GM11168 (cell line): ENCODE measurements around the gene THAP9.
"Not testable (repeated sequence)": the region's sequence is repeated elsewhere in the genome, so short reads cannot be mapped to it uniquely, and the experiment has no call there.

Source experiments
- in situ Hi-C: fragments of 300-500 bp; cut with MboI; formaldehyde crosslinking; loops from one replicate; pipeline ENCODE4 v1.12.0; 2022; ENCODE audit warnings: low sequenced_read_pairs; ENCODE audit not compliant: unreplicated experiment

Gene THAP9

GRCh38 chr4:82891707-82892466 lies 8.6 kb upstream of the THAP9 start:
- in situ Hi-C loops = no loop called here

- in situ Hi-C loops = no loop called here
Observed at GRCh38 chr4:82892467-82892802, 8.1 kb upstream of the THAP9 start.

GRCh38 chr4:82893942-82894341 lies 6.6 kb upstream of the THAP9 start:
- in situ Hi-C loops = no loop called here

- in situ Hi-C loops = no loop called here
Observed at GRCh38 chr4:82896755-82897154, 3.8 kb upstream of the THAP9 start.

- in situ Hi-C loops = no loop called here
Observed at GRCh38 chr4:82898322-82899243, 2.0 kb upstream of the THAP9 start.

GRCh38 chr4:82899374-82900065 lies 1.0 kb upstream of the THAP9 start:
- in situ Hi-C loops = no loop called here

- in situ Hi-C loops = no loop called here
Observed at GRCh38 chr4:82900066-82900410, 497 bp upstream of the THAP9 start.

GRCh38 chr4:82901183-82901718 lies 716 bp downstream of the THAP9 start:
- in situ Hi-C loops = no loop called here

GRCh38 chr4:82903737-82904136 lies 3.2 kb downstream of the THAP9 start:
- in situ Hi-C loops = no loop called here

- in situ Hi-C loops = no loop called here
Observed at GRCh38 chr4:82905205-82905604, 4.7 kb downstream of the THAP9 start.

GRCh38 chr4:82906469-82906868 lies 5.9 kb downstream of the THAP9 start:
- in situ Hi-C loops = no loop called here

- in situ Hi-C loops = no loop called here
Observed at GRCh38 chr4:82909326-82909725, 8.8 kb downstream of the THAP9 start.

- in situ Hi-C loops = no loop called here
Observed at GRCh38 chr4:82913305-82913704, 12.8 kb downstream of the THAP9 start.

- in situ Hi-C loops = not testable (repeated sequence)
Observed at GRCh38 chr4:82913968-82914367, 13.4 kb downstream of the THAP9 start.

GRCh38 chr4:82918091-82918490 lies 17.6 kb downstream of the THAP9 start:
- in situ Hi-C loops = no loop called here

GRCh38 chr4:82919386-82919785 lies 18.9 kb downstream of the THAP9 start:
- in situ Hi-C loops = no loop called here

- in situ Hi-C loops = no loop called here
Observed at GRCh38 chr4:82921795-82922194, 21.3 kb downstream of the THAP9 start.

GRCh38 chr4:82930848-82931755 lies 30.6 kb downstream of the THAP9 start:
- in situ Hi-C loops = no loop called here

- in situ Hi-C loops = no loop called here
Observed at GRCh38 chr4:82934441-82934840, 33.9 kb downstream of the THAP9 start.

GRCh38 chr4:82939414-82939813 lies 38.9 kb downstream of the THAP9 start:
- in situ Hi-C loops = no loop called here
